OCI-LY7 (cell line): Measurements from ENCODE around the gene MED27. TPM values are rescaled to one million over a fixed set of nuclear protein-coding genes. Genes with fewer than 3 reads are reported as not detected.

Experiments
- BruUV-seq: library from RNA; stranded (reverse); fragments of 400-500 nt; replicated peaks from 2 replicates; lab custom pipeline; 2021; lab: Mats Ljungman, UMichigan
- CTCF ChIA-PET: fragments of 300-600 bp; sonication (Branson Sonifier 250); formaldehyde crosslinking; loops from one replicate; lab custom pipeline; 2022; ENCODE audit warnings: antibody characterized with exemption; ENCODE audit not compliant: unreplicated experiment; lab: Charles Lee
- POLR2A ChIA-PET: fragments of 300-600 bp; sonication (Branson Sonifier 250); formaldehyde crosslinking; loops from one replicate; lab custom pipeline; 2022; ENCODE audit warnings: antibody characterized with exemption; lab: Charles Lee
- DNase-seq: peaks from one replicate; pipeline ENCODE4 v3.0.0-alpha.2; 2015; ENCODE audit warnings: low spot score
- H2AFZ ChIP-seq: fragments of 200-600 bp; sonication (generic), shearing (Covaris generic); 2 replicates; pipeline ENCODE4 v1.6.1; 2014; ENCODE audit warnings: mild to moderate bottlenecking, antibody characterized with exemption, low read length, moderate library complexity
- H3K27ac ChIP-seq: fragments of 200-600 bp; sonication (generic); 2 replicates; pipeline ENCODE4 v1.5.1; 2014; ENCODE audit warnings: mixed run types, low read depth, mild to moderate bottlenecking, moderate library complexity, low read length, inconsistent platforms; ENCODE audit not compliant: poor library complexity, severe bottlenecking
- H3K36me3 ChIP-seq: fragments of 200-600 bp; sonication (generic); 2 replicates; pipeline ENCODE4 v1.6.1; 2014; ENCODE audit warnings: mild to moderate bottlenecking, antibody characterized with exemption, low read length, moderate library complexity, mixed read lengths; ENCODE audit not compliant: insufficient read depth
- H3K4me1 ChIP-seq: fragments of 200-600 bp; sonication (generic); 2 replicates; pipeline ENCODE4 v1.5.1; 2014; ENCODE audit warnings: mild to moderate bottlenecking, low read length; ENCODE audit not compliant: insufficient read depth, poor library complexity, severe bottlenecking
- H3K4me2 ChIP-seq: fragments of 200-600 bp; sonication (generic); 2 replicates; pipeline ENCODE4 v1.6.1; 2014; ENCODE audit warnings: mild to moderate bottlenecking, low read length
- H3K4me3 ChIP-seq: fragments of 200-600 bp; sonication (generic); 2 replicates; pipeline ENCODE4 v1.5.1; 2014; ENCODE audit warnings: mild to moderate bottlenecking, low read depth, low read length; ENCODE audit not compliant: poor library complexity, severe bottlenecking
- H3K79me2 ChIP-seq: fragments of 200-600 bp; sonication (generic); 2 replicates; pipeline ENCODE4 v1.6.1; 2016; ENCODE audit warnings: low read depth, mild to moderate bottlenecking, low read length, moderate library complexity, mixed read lengths; ENCODE audit not compliant: insufficient read depth
- H3K9me2 ChIP-seq: fragments of 200-600 bp; sonication (generic); 2 replicates; pipeline ENCODE4 v1.6.1; 2016; ENCODE audit warnings: mild to moderate bottlenecking, low read length, mixed read lengths; ENCODE audit not compliant: insufficient read depth
- H3K9me3 ChIP-seq: fragments of 200-600 bp; sonication (generic); 2 replicates; pipeline ENCODE4 v1.6.1; 2014; ENCODE audit warnings: mild to moderate bottlenecking, mixed run types, low read length, mixed read lengths
- H4K20me1 ChIP-seq: fragments of 200-600 bp; sonication (generic); 2 replicates; pipeline ENCODE4 v1.6.1; 2014; ENCODE audit warnings: mild to moderate bottlenecking, antibody characterized with exemption, low read length, moderate library complexity, mixed read lengths; ENCODE audit not compliant: insufficient read depth
- CTCF ChIP-seq: fragments of 200-600 bp; sonication (generic); conservative IDR thresholded peaks from 2 replicates; pipeline ENCODE4 v1.5.1; 2014; ENCODE audit warnings: mild to moderate bottlenecking, antibody characterized with exemption, low read length, moderate library complexity, mixed read lengths
- EZH2phosphoT487 ChIP-seq: fragments of 200-600 bp; sonication (generic); IDR thresholded peaks from 2 replicates; pipeline ENCODE4 v1.6.1; 2018; ENCODE audit warnings: low read depth, borderline replicate concordance, mild to moderate bottlenecking, mixed run types, antibody characterized with exemption, low read length, moderate library complexity, mixed read lengths
- intact Hi-C: fragments of 100-400 bp; cut with micrococcal nuclease; formaldehyde crosslinking; loops from one replicate; pipeline ENCODE4 v1.10.0; 2022; ENCODE audit not compliant: unreplicated experiment
- total RNA-seq, 2 experiments: library from RNA; depleted of rRNA in 1 of 2; stranded (reverse); fragments of >200 nt in 1 of 2; shearing (Covaris generic) in 1 of 2; gene quantifications; 2 replicates each; pipeline ENCODE4 v1.2.3, GENCODE V29; 2014 to 2022

MED27 gene
- total RNA-seq, 2 experiments from 2014 or later, result 23.1 to 32.6 TPM

GRCh38 chr9:131927091-131927490, 152.6 kb downstream of the MED27 start:
- no peak overlapping the region for H3K4me2 ChIP-seq
- TF ChIP-seq CTCF, result no peak
- TF ChIP-seq EZH2phosphoT487, result no peak
- H3K36me3 ChIP-seq, result no peaks in the 10 kb centered on the region
- ChIA-PET CTCF (no interaction called here), POLR2A (no interaction called here)
- H3K79me2 ChIP-seq, result no peaks in the 10 kb centered on the region
- no peaks in the 10 kb centered on the region for H3K9me3 ChIP-seq
- H3K4me3 ChIP-seq, result no peak overlapping the region
- no peak overlapping the region for H3K27ac ChIP-seq
- no peaks in the 10 kb centered on the region for H3K9me2 ChIP-seq
- no peak overlapping the region for H2AFZ ChIP-seq
- no peak for DNase-seq
- BruUV-seq, result no TSS peak
- intact Hi-C loops, result no loop called here
- H3K4me1 ChIP-seq, result no peaks in the 10 kb centered on the region
- H4K20me1 ChIP-seq, result no peaks in the 10 kb centered on the region; the same call in 1 of the 2 replicates

GRCh38 chr9:131926360-131926922, 153.2 kb downstream of the MED27 start:
- H3K79me2 ChIP-seq, result no peaks in the 10 kb centered on the region
- no peaks in the 10 kb centered on the region for H3K9me3 ChIP-seq
- ChIA-PET CTCF (no interaction called here), POLR2A (no interaction called here)
- no peak overlapping the region for H2AFZ ChIP-seq
- no peaks in the 10 kb centered on the region; the same call in 1 of the 2 replicates for H4K20me1 ChIP-seq
- intact Hi-C loops, result no loop called here
- H3K9me2 ChIP-seq, result no peaks in the 10 kb centered on the region
- no peaks in the 10 kb centered on the region for H3K4me1 ChIP-seq
- no peak overlapping the region for H3K27ac ChIP-seq
- no peak for DNase-seq
- BruUV-seq, result no TSS peak
- no peaks in the 10 kb centered on the region for H3K36me3 ChIP-seq
- TF ChIP-seq EZH2phosphoT487 (no peak), CTCF (no peak)
- no peak overlapping the region for H3K4me2 ChIP-seq
- H3K4me3 ChIP-seq, result no peak overlapping the region

- Histone ChIP-seq H2AFZ (no peak overlapping the region), H3K9me2 (no peaks in the 10 kb centered on the region), H3K4me2 (no peak overlapping the region), H3K9me3 (no peaks in the 10 kb centered on the region), H3K79me2 (no peaks in the 10 kb centered on the region), H3K4me3 (no peak overlapping the region), H3K27ac (no peak overlapping the region), H3K36me3 (no peaks in the 10 kb centered on the region), H4K20me1 (no peaks in the 10 kb centered on the region; the same call in 1 of the 2 replicates), H3K4me1 (no peaks in the 10 kb centered on the region)
- BruUV-seq, result no TSS peak
- ChIA-PET POLR2A (interaction anchor here (0.8 kb wide), 1 partner anchor 16 kb away, joined by 3 read pairs; no protein-coding TSS in a partner anchor), CTCF (interaction anchor here (0.6 kb wide), 1 partner anchor 69 kb away, joined by 4 read pairs; no protein-coding TSS in a partner anchor)
- DNase-seq, result no peak
- intact Hi-C loops, result no loop called here
- TF ChIP-seq CTCF, result no peak
- no peak for TF ChIP-seq EZH2phosphoT487
These were observed 153.9 kb downstream of the MED27 start for GRCh38 chr9:131925677-131926177.
